ENCODE measurements around the gene ITPK1.

ITPK1 gene

GRCh38 chr14:92924247-92924646, 191.5 kb downstream of the ITPK1 start:
- peaks cover 4 to 15% of the 10 kb centered on the region in 2 donors for H3K27me3 ChIP-seq (ENCODE audit: control insufficient read depth in 1 of 2, insufficient read depth in 2 of 2, low read length in 2 of 2)
- H3K4me3 ChIP-seq (ENCODE audit: low read length in 2 of 2) = no peak overlapping the region
- no peaks in the 10 kb centered on the region for H3K36me3 ChIP-seq (ENCODE audit: control insufficient read depth in 2 of 2, insufficient read depth in 2 of 2, low read length in 2 of 2)
- no peaks in the 10 kb centered on the region for H3K9me3 ChIP-seq (ENCODE audit: control insufficient read depth in 2 of 2, low read length in 2 of 2)
- H3K27ac ChIP-seq (ENCODE audit: low read length) = no peak overlapping the region
- H3K9ac ChIP-seq (ENCODE audit: low read length in 2 of 2) = no peak overlapping the region
- no peaks in the 10 kb centered on the region for H3K4me1 ChIP-seq (ENCODE audit: control insufficient read depth, insufficient read depth, low read length)

- peaks cover 4 to 15% of the 10 kb centered on the region in 2 donors for H3K27me3 ChIP-seq (ENCODE audit: control insufficient read depth in 1 of 2, insufficient read depth in 2 of 2, low read length in 2 of 2)
- H3K4me1 ChIP-seq (ENCODE audit: control insufficient read depth, insufficient read depth, low read length) = no peaks in the 10 kb centered on the region
- H3K9me3 ChIP-seq (ENCODE audit: control insufficient read depth in 2 of 2, low read length in 2 of 2) = no peaks in the 10 kb centered on the region
- no peak overlapping the region for H3K4me3 ChIP-seq (ENCODE audit: low read length in 2 of 2)
- H3K27ac ChIP-seq (ENCODE audit: low read length) = no peak overlapping the region
- no peaks in the 10 kb centered on the region for H3K36me3 ChIP-seq (ENCODE audit: control insufficient read depth in 2 of 2, insufficient read depth in 2 of 2, low read length in 2 of 2)
- no peak overlapping the region for H3K9ac ChIP-seq (ENCODE audit: low read length in 2 of 2)
Measured at GRCh38 chr14:92923744-92924103, 192.0 kb downstream of the ITPK1 start.

- Histone ChIP-seq H3K27me3 (ENCODE audit: control insufficient read depth in 1 of 2, insufficient read depth in 2 of 2, low read length in 2 of 2) (peaks cover 4 to 15% of the 10 kb centered on the region in 2 donors), H3K4me1 (ENCODE audit: control insufficient read depth, insufficient read depth, low read length) (no peaks in the 10 kb centered on the region), H3K4me3 (ENCODE audit: low read length in 2 of 2) (no peak within 1 kb of the TSS), H3K9ac (ENCODE audit: low read length in 2 of 2) (no peak within 1 kb of the TSS), H3K36me3 (ENCODE audit: control insufficient read depth in 2 of 2, insufficient read depth in 2 of 2, low read length in 2 of 2) (no peaks in the 10 kb centered on the region), H3K27ac (ENCODE audit: low read length) (no peak within 1 kb of the TSS), H3K9me3 (ENCODE audit: control insufficient read depth in 2 of 2, low read length in 2 of 2) (no peaks in the 10 kb centered on the region)
Measured at GRCh38 chr14:92922883-92923743, 192.6 kb downstream of the ITPK1 start, which contains the start of gene CHGA. Gene CHGA (plus strand): TSS chr14:92923150. CDS start chr14:92923360, 210 bp downstream.

DNA sequence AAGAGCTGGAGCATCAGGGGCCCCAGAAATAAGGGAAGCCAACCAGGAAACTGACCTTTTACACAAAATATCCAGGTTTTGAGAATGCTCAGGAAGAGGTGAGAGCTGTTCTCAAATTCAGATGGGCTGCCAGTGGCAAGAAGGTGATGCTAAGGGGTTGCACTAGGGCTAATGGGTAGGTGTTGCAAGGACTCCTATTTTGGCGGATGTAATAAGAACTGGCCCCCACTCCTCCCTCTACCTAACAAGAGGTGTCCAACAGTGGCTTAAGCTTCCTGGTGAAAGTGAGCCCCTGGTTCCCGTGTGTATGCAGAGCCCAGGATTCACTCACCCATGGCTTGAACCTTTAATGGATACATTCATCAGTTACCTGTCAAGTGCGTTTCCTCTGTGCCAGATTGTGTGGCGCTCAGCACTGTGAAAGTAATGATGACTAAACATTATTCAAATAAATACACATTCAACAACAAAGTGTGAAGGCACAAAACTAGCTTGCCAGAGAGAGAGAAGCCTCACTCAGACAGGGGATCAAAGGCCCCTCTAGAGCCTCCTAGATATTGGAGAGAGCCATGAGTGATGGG, 193.5 kb downstream of the ITPK1 start:
- Histone ChIP-seq H3K9ac (ENCODE audit: low read length in 2 of 2) (no peak overlapping the region), H3K27me3 (ENCODE audit: control insufficient read depth in 1 of 2, insufficient read depth in 2 of 2, low read length in 2 of 2) (peaks cover 6 to 18% of the 10 kb centered on the region in 2 donors), H3K27ac (ENCODE audit: low read length) (no peak overlapping the region), H3K4me3 (ENCODE audit: low read length in 2 of 2) (no peak overlapping the region), H3K36me3 (ENCODE audit: control insufficient read depth in 2 of 2, insufficient read depth in 2 of 2, low read length in 2 of 2) (no peaks in the 10 kb centered on the region), H3K9me3 (ENCODE audit: control insufficient read depth in 2 of 2, low read length in 2 of 2) (no peaks in the 10 kb centered on the region), H3K4me1 (ENCODE audit: control insufficient read depth, insufficient read depth, low read length) (no peaks in the 10 kb centered on the region)

GRCh38 chr14:92920001-92920400, 195.7 kb downstream of the ITPK1 start:
- H3K4me3 ChIP-seq (ENCODE audit: low read length in 2 of 2) = no peak overlapping the region
- no peaks in the 10 kb centered on the region for H3K36me3 ChIP-seq (ENCODE audit: control insufficient read depth in 2 of 2, insufficient read depth in 2 of 2, low read length in 2 of 2)
- H3K4me1 ChIP-seq (ENCODE audit: control insufficient read depth, insufficient read depth, low read length) = no peaks in the 10 kb centered on the region
- no peak overlapping the region for H3K9ac ChIP-seq (ENCODE audit: low read length in 2 of 2)
- H3K9me3 ChIP-seq (ENCODE audit: control insufficient read depth in 2 of 2, low read length in 2 of 2) = no peaks in the 10 kb centered on the region
- H3K27ac ChIP-seq (ENCODE audit: low read length) = no peak overlapping the region
- H3K27me3 ChIP-seq (ENCODE audit: control insufficient read depth in 1 of 2, insufficient read depth in 2 of 2, low read length in 2 of 2) = peaks cover 8 to 20% of the 10 kb centered on the region in 2 donors

DNA sequence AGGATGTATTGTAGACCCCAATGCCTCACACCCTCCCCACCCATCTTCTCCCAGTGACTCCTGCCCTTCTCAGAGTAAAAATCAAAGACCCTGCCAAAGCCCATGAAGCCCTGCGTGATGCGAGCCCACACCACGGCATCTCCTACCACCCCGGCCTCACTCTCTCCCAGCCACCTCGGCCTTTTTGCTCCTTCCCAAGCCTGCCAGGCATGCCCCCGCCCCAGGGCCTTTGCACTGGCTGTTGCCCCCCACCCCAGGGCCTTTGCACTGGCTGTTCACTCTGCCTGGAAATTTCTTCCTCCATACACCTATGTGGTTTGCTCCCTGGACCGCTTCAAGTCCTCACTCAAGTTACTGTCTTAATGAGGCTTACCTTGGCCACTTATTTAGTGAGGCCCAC, 197.8 kb downstream of the ITPK1 start:
- no peak overlapping the region for H3K4me3 ChIP-seq (ENCODE audit: low read length in 2 of 2)
- no peak overlapping the region for H3K27ac ChIP-seq (ENCODE audit: low read length)
- no peaks in the 10 kb centered on the region for H3K4me1 ChIP-seq (ENCODE audit: control insufficient read depth, insufficient read depth, low read length)
- no peaks in the 10 kb centered on the region for H3K9me3 ChIP-seq (ENCODE audit: control insufficient read depth in 2 of 2, low read length in 2 of 2)
- no peaks in the 10 kb centered on the region for H3K36me3 ChIP-seq (ENCODE audit: control insufficient read depth in 2 of 2, insufficient read depth in 2 of 2, low read length in 2 of 2)
- peaks cover 8 to 11% of the 10 kb centered on the region in 2 donors for H3K27me3 ChIP-seq (ENCODE audit: control insufficient read depth in 1 of 2, insufficient read depth in 2 of 2, low read length in 2 of 2)
- H3K9ac ChIP-seq (ENCODE audit: low read length in 2 of 2) = no peak overlapping the region

DNA sequence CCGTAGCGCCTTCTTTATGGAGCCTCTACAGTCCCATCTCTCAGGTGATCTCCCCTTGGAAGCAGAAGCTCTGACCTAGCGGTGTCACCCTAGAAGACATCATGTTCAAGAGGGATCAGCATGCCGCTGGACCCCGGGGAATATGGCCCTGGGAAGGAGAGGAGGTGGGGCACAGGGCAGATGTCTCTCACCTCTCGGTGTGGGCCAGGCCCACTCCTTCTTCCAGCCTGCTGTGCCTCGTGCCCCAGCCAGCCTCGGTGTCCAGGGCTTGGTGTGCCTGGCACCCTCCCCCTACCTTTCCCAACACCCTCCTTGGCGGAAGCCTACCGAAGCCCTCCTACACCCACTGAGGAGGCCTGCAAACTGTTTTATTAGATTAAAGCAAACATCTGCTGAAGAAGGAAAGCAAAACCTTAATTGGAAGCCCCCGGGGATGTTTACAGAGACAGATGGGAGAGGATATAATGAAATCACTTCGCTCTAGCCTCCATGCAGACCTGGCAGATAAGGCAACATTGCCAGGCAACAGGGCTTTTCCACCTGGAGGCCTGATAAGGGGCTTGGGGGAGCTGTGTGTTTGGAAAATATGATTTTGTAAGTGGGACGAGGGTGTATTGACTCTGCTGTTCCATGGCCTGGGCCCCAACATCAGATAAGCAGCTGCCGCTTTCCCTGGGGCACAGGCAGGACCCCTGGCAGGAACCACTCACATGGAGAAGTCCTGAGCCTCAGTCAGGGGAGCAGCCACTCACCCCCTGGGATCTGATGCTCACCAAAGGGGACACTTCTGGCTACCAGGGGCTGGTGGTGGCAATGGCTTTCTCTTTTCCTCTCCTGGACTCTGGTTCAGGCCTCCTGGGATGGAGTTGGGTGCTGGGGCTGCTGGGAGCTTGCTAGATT, 198.4 kb downstream of the ITPK1 start:
- Histone ChIP-seq H3K27ac (ENCODE audit: low read length) (no peak overlapping the region), H3K27me3 (ENCODE audit: control insufficient read depth in 1 of 2, insufficient read depth in 2 of 2, low read length in 2 of 2) (peaks cover 6 to 8% of the 10 kb centered on the region in 2 donors), H3K4me1 (ENCODE audit: control insufficient read depth, insufficient read depth, low read length) (no peaks in the 10 kb centered on the region), H3K4me3 (ENCODE audit: low read length in 2 of 2) (no peak overlapping the region), H3K9ac (ENCODE audit: low read length in 2 of 2) (no peak overlapping the region), H3K9me3 (ENCODE audit: control insufficient read depth in 2 of 2, low read length in 2 of 2) (no peaks in the 10 kb centered on the region), H3K36me3 (ENCODE audit: control insufficient read depth in 2 of 2, insufficient read depth in 2 of 2, low read length in 2 of 2) (no peaks in the 10 kb centered on the region)

DNA sequence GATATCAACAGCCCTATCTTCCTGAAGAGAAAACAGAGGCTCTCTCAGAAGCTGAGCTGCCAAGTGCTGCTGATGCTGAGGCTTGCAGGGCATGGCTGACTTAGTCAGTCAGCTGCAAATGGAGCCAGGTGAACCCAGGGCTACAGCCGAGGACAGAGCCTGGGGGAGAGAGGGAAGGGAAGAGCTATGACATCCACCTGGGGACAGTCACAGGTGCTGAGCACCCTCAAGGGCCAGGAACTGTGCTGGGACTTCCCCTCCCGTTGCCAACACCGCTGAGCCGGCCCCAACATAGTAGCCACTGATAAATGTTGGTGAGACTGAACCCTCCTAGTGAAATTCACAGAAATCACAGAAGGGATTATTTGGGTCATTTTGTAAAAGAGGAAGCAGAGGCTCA, 199.5 kb downstream of the ITPK1 start:
- Histone ChIP-seq H3K9ac (ENCODE audit: low read length in 2 of 2) (no peak overlapping the region), H3K27me3 (ENCODE audit: control insufficient read depth in 1 of 2, insufficient read depth in 2 of 2, low read length in 2 of 2) (peaks cover 5 to 6% of the 10 kb centered on the region in 2 donors), H3K27ac (ENCODE audit: low read length) (no peak overlapping the region), H3K9me3 (ENCODE audit: control insufficient read depth in 2 of 2, low read length in 2 of 2) (no peaks in the 10 kb centered on the region), H3K36me3 (ENCODE audit: control insufficient read depth in 2 of 2, insufficient read depth in 2 of 2, low read length in 2 of 2) (no peaks in the 10 kb centered on the region), H3K4me1 (ENCODE audit: control insufficient read depth, insufficient read depth, low read length) (no peaks in the 10 kb centered on the region), H3K4me3 (ENCODE audit: low read length in 2 of 2) (no peak overlapping the region)

DNA sequence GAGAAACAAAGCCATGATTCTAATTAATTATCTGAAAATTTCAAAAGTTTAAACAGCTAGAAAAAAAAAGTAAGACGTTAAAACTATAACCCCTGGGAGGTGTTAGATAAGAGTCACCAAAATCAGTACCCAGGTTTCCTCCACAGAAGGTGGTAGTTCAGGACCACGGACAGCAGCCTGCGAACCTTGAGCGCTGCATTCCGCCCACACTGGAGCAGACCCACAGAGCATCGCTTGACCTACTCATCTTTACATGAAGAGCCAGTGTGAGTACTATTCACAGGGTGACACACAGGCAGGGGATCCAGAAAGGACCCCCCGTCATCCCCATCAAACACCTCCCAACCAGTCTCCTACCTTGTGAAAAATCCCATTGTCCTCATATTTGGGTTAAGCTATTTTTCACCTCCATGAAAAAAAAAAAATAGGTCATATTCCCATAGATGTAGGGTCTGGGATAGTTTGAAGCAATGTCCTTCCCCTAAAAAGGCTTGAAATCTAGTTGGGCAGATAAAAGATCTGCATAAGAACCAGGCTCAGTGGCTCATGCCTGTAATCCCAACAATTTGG, 201.6 kb downstream of the ITPK1 start:
- Histone ChIP-seq H3K9me3 (ENCODE audit: control insufficient read depth in 2 of 2, low read length in 2 of 2) (no peaks in the 10 kb centered on the region), H3K9ac (ENCODE audit: low read length in 2 of 2) (no peak overlapping the region), H3K4me3 (ENCODE audit: low read length in 2 of 2) (no peak overlapping the region), H3K4me1 (ENCODE audit: control insufficient read depth, insufficient read depth, low read length) (no peaks in the 10 kb centered on the region), H3K36me3 (ENCODE audit: control insufficient read depth in 2 of 2, insufficient read depth in 2 of 2, low read length in 2 of 2) (no peaks in the 10 kb centered on the region), H3K27ac (ENCODE audit: low read length) (no peak overlapping the region), H3K27me3 (ENCODE audit: control insufficient read depth in 1 of 2, insufficient read depth in 2 of 2, low read length in 2 of 2) (peaks cover 4 to 5% of the 10 kb centered on the region in 2 donors)

- Histone ChIP-seq H3K27me3 (ENCODE audit: control insufficient read depth in 1 of 2, insufficient read depth in 2 of 2, low read length in 2 of 2) (peaks cover 7 to 11% of the 10 kb centered on the region in 2 donors), H3K9ac (ENCODE audit: low read length in 2 of 2) (no peak overlapping the region), H3K4me1 (ENCODE audit: control insufficient read depth, insufficient read depth, low read length) (no peaks in the 10 kb centered on the region), H3K4me3 (ENCODE audit: low read length in 2 of 2) (no peak overlapping the region), H3K9me3 (ENCODE audit: control insufficient read depth in 2 of 2, low read length in 2 of 2) (no peaks in the 10 kb centered on the region), H3K27ac (ENCODE audit: low read length) (no peak overlapping the region), H3K36me3 (ENCODE audit: control insufficient read depth in 2 of 2, insufficient read depth in 2 of 2, low read length in 2 of 2) (no peaks in the 10 kb centered on the region)
Measured at GRCh38 chr14:92907316-92907911, 208.3 kb downstream of the ITPK1 start.

All from stomach smooth muscle (tissue), 2 donors.